Lower lobe of right lung (tissue), 2 donors: ENCODE measurements around the gene CLEC2L. TPM values are rescaled to one million over a fixed set of nuclear protein-coding genes. Genes with fewer than 3 reads are reported as not detected.

ENCODE experiments used
- ATAC-seq, 2 donors: fragments of 200-7000 bp; cut with Tn5 transposase; one replicate each; pipeline ENCODE4 v1.9.1; 2020 to 2022; ENCODE audit warnings: mild to moderate bottlenecking in 2 of 2, moderate library complexity in 2 of 2
- DNase-seq: peaks from one replicate; pipeline ENCODE4 v3.0.0-alpha.2; 2020
- H3K27ac ChIP-seq: fragments of 200-600 bp; one replicate; pipeline ENCODE4 v1.8.0; 2022
- H3K27me3 ChIP-seq: fragments of 200-600 bp; one replicate; pipeline ENCODE4 v1.8.0; 2022; ENCODE audit warnings: low read depth
- H3K36me3 ChIP-seq: fragments of 200-600 bp; one replicate; pipeline ENCODE4 v1.8.0; 2022; ENCODE audit warnings: mild to moderate bottlenecking
- H3K4me1 ChIP-seq: fragments of 200-600 bp; one replicate; pipeline ENCODE4 v1.8.0; 2022
- H3K4me3 ChIP-seq: fragments of 200-600 bp; one replicate; pipeline ENCODE4 v1.8.0; 2022; ENCODE audit warnings: mild to moderate bottlenecking
- H3K9me3 ChIP-seq: fragments of 200-600 bp; one replicate; pipeline ENCODE4 v1.8.0; 2022
- intact Hi-C: fragments of 100-400 bp; cut with DNase I; formaldehyde crosslinking; loops from one replicate; pipeline ENCODE4 v1.11.0; 2022
- total RNA-seq: library from RNA; stranded (reverse); fragmentation: NEBNext Ultra II Directional; extraction: Animal tissue kit (Norgen Biotek cat#: 25700); gene quantifications from one replicate; pipeline ENCODE4 v1.2.1, GENCODE V29; 2021
- TF ChIP-seq, protein P1 (sequence below): fragments of 200-600 bp; IDR thresholded peaks from one replicate; pipeline ENCODE4 v1.8.0; 2022; ENCODE audit warnings: antibody characterized with exemption, mild to moderate bottlenecking
- donor health status: DM: no; HTN: yes; CAD: no; lungs with severe emphysema.

CLEC2L gene
- total RNA-seq, 1 donor from 2014 or later = not detected

DNA sequence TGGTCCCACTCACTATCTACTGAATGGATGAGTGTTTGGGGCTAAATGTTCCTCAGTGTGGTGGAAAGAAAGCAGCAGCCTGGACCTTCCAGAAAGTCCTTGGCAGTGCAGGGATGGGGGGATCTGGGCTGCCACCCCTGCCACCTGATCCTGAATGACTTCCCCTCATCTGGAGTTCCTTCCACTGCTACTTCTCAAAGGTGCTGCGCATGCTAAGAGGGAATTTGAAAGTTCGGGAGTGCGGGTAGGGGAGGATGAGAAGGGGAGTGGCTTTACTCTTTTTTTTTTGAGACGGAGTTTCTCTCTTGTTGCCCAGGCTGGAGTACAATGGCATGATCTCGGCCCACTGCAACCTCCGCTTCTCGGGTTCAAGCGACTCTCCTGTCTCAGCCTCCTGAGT, 41.4 kb upstream of the CLEC2L start:
- H3K4me3 ChIP-seq = no peak overlapping the region
- no peak for ATAC-seq
- intact Hi-C loops = no loop called here
- H3K4me1 ChIP-seq = peaks cover 17% of the 10 kb centered on the region
- no peak for DNase-seq
- H3K9me3 ChIP-seq = no peaks in the 10 kb centered on the region
- H3K27ac ChIP-seq = no peak overlapping the region
- H3K36me3 ChIP-seq = no peaks in the 10 kb centered on the region
- TF ChIP-seq, protein P1, sequence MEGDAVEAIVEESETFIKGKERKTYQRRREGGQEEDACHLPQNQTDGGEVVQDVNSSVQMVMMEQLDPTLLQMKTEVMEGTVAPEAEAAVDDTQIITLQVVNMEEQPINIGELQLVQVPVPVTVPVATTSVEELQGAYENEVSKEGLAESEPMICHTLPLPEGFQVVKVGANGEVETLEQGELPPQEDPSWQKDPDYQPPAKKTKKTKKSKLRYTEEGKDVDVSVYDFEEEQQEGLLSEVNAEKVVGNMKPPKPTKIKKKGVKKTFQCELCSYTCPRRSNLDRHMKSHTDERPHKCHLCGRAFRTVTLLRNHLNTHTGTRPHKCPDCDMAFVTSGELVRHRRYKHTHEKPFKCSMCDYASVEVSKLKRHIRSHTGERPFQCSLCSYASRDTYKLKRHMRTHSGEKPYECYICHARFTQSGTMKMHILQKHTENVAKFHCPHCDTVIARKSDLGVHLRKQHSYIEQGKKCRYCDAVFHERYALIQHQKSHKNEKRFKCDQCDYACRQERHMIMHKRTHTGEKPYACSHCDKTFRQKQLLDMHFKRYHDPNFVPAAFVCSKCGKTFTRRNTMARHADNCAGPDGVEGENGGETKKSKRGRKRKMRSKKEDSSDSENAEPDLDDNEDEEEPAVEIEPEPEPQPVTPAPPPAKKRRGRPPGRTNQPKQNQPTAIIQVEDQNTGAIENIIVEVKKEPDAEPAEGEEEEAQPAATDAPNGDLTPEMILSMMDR = no peak
- peaks cover 35% of the 10 kb centered on the region for H3K27me3 ChIP-seq

DNA sequence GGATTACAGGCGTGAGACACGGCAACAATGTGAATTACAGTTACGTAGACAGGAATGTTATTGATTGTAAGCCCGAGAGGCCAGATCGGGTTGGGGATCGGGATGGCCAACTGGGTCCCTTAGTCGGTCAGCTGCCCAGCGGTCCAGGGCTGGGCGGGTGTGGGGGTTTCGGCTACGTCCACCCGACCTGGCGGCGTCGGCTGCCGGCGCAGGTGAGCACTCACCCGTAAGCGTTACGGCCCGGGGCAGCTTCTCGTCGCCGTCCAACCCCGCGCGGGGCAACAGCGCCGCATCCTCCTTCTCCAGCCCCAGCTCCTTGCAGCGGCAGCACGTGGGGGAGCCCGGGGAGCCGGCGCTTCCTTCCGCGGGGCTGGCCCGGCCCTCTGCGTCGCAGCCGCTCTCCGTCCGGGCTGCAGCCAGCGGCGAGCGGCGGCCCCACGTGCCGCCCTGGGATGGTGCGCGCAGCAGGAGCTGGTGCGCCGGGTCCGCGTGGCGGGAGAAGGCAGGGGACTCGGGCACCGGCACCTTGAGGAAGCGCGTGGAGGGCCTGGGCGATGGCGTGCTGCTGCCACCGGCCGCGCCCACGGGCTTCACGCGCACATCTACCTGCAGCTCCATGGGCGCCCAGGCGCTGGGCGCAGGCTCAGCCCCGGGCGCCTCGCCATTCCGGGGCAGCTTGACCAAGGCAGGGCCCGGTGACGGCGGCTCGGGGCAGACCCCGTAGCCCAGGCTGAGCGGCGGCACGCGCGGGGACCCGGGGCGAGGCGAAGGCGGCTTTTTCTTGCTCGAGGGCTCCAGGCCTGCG, 40.6 kb upstream of the CLEC2L start:
- intact Hi-C loops = no loop called here
- DNase-seq (peak; percentile 52), ATAC-seq (peak; percentile 77 to 80)
- peak overlapping the region; percentile 54 for H3K4me3 ChIP-seq
- peaks cover 17% of the 10 kb centered on the region for H3K4me1 ChIP-seq
- H3K27ac ChIP-seq = peak overlapping the region; percentile 41
- H3K36me3 ChIP-seq = no peaks in the 10 kb centered on the region
- TF ChIP-seq, protein P1 = no peak
- H3K9me3 ChIP-seq = no peaks in the 10 kb centered on the region
- peaks cover 35% of the 10 kb centered on the region for H3K27me3 ChIP-seq

DNA sequence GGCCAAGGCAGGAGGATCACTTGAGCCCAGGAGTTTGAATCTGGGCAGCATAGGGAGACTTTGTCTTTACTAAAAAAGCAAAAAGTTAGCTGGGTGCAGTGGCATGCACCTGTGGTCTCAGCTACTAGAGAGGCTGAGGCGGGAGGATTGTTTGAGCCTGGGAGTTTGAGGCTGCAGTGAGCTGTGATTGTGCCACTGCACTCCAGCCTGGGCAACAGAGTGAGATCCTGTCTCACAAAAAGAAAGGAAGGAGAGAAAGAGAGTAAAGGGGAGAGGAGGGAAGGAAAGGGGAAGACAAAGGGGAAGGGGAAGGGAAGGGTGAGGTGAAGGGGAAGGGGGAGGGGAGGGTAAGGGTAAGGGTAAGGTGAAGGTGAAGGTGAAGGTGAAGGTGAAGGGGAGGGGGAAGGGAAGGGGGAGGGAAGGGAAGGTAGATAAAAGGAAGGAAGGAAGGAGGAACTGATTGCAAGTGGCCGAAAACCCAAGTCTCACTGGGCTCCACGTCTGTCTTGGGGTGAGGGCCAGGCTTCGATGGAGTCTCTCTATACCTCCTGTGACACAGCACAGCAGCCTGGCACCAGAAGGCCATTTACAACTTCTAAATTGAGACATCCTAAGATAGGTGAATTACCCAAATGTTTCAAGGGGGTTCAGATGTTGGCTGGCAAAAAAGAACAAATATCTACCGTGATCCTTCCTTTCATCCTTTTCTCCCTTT, 36.0 kb upstream of the CLEC2L start:
- Histone ChIP-seq H3K36me3 (no peaks in the 10 kb centered on the region), H3K4me1 (peaks cover 15% of the 10 kb centered on the region), H3K4me3 (no peak overlapping the region), H3K27ac (no peak overlapping the region), H3K9me3 (peaks cover 6% of the 10 kb centered on the region), H3K27me3 (peaks cover 26% of the 10 kb centered on the region)
- TF ChIP-seq, protein P1 = no peak
- no peak for ATAC-seq
- intact Hi-C loops = no loop called here
- DNase-seq = no peak

DNA sequence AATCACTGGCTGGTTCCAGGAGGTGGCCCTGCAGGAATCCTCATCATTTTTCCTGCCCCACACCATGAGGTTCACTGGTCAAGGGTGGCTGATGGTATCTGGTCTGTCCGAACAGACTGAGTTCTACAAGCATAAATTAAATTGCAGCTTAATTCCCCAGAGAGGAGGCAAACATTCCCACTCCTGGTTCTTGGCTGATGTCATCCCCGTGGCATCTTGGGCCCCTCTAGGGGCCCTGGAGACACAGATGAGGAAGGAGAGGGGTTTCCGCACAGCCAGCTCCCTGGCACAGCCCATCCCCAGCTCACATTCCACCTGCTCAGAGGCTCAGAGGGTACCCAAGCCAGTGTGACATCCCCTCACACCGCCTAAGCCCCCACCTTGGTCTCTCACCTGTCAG, 34.7 kb upstream of the CLEC2L start:
- DNase-seq = no peak
- Histone ChIP-seq H3K4me1 (peaks cover 2% of the 10 kb centered on the region), H3K36me3 (no peaks in the 10 kb centered on the region), H3K27me3 (peaks cover 14% of the 10 kb centered on the region), H3K4me3 (no peak overlapping the region), H3K9me3 (peaks cover 11% of the 10 kb centered on the region), H3K27ac (no peak overlapping the region)
- TF ChIP-seq, protein P1 = no peak
- intact Hi-C loops = no loop called here
- ATAC-seq = no peak

DNA sequence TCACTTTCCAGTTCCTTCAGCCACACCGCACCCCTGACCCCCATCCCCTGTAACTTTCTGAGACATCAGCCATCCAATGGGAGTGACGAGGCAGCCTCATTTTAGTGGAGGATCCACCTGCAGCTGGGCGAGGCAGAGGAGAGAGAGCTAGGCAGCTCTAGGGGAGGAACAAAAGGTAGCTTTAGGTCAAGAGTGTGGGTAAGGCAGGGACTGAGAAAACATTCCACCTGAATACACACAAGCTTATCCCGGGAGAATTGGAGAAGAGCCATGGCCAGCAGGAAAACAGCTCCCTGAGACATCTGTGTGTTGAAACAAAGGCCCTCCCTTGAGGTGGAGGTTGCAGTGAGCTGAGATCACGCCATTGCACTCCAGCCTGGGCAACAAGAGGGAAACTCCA, 33.4 kb upstream of the CLEC2L start:
- no peaks in the 10 kb centered on the region for H3K36me3 ChIP-seq
- peak; percentile 61 for DNase-seq
- peaks cover 11% of the 10 kb centered on the region for H3K9me3 ChIP-seq
- TF ChIP-seq, protein P1 = no peak
- H3K4me1 ChIP-seq = no peaks in the 10 kb centered on the region
- H3K27me3 ChIP-seq = peaks cover 4% of the 10 kb centered on the region
- intact Hi-C loops = no loop called here
- peak overlapping the region; percentile 5 for H3K27ac ChIP-seq
- ATAC-seq = peak; percentile 96 to 97
- H3K4me3 ChIP-seq = no peak overlapping the region
